Hindlimb muscle (tissue), 1 donor: Measurements from ENCODE around the gene CD3D. TPM values are rescaled to one million over a fixed set of nuclear protein-coding genes. Genes with fewer than 3 reads are reported as not detected.
"Not testable (repeated sequence)": the region's sequence is repeated elsewhere in the genome, so short reads cannot be mapped to it uniquely, and the experiment has no call there.

ENCODE experiments used
- DNase-seq: peaks from one replicate; pipeline ENCODE4 v3.0.0-alpha.2; 2013
- polyA plus RNA-seq: library from polyadenylated mRNA; unstranded; fragments of 120-200 nt; gene quantifications from one replicate; pipeline ENCODE4 v1.2.1, GENCODE V29; 2013; ENCODE audit not compliant: insufficient read length

The CD3D gene
- polyA plus RNA-seq, 1 donor: not detected

DNA sequence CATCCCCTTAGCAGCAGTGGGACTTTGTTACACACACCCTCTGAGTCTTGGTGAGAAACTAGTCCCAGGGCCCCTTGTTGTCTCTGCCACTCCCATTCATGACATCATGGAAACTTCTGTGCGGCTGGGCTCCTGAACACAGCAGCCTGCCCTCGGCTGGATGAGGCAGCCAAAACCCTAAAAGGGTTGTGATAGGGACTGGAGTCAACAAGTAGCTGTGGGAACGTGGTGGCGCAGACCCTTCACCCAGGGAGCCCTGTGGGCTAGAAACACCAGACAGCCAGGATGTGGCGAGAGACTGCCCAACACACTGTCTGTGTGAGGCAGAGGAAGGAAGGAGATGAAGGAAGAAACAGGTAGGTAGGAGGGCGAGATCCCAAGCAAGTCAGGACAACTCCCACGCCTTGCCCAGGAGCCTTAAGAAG lies 3.9 kb downstream of the CD3D start:
- DNase-seq: no peak

DNA sequence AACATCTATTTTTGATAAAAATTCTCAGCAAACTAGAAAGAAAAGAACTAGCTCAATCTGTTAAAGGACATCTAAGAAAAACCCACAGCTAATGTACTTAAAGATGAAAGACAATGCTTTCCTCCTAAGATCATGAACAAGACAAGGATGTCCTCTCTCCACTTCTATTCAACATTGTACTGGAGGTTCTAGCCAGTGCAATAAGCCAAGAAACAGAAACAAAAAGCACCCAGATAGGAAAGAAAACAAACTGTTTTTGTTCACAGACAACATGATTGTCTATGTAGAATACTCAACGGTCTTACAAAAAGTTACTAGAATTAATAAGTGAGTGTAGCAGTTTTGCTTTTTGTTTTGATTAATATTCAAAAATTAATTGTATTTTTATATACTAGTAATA lies 7.8 kb downstream of the CD3D start:
- DNase-seq: no peak

DNA sequence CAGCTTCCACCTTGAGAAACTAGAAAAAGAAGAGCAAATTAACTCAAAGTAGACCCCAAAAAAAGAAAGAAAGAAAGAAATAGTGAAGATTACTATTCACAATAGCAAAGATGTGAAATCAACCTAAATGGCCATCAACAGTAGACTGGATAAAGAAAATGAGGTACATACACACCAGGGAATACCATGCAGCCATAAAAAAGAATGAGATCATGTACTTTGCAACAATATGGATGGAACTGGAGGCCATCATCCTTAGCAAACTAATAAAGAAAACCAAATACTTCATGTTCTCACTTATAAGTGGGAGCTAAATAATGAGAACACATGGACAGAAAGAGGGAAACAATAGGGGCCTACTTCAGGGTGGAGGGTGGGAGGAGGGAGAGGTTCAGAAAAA lies 13.8 kb downstream of the CD3D start:
- no peak for DNase-seq

DNA sequence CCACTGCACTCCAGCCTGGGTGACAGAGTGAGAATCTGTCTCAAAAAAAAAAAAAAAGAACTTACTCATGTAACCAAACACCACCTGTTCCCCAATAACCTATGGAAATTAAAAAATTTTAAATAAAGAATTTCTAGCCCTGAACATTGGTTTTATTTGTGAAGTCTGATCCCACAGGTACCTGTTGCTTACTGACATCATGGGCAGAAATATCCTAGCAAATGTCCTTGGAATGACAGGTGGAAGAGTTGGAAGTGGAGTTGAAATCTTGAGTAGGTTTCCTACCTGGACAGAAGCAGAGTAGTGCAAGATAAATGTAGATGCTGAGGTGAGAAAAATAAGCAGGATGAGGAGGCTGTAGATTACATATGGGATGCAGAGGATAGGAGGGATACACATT lies 17.2 kb downstream of the CD3D start:
- DNase-seq: no peak

DNA sequence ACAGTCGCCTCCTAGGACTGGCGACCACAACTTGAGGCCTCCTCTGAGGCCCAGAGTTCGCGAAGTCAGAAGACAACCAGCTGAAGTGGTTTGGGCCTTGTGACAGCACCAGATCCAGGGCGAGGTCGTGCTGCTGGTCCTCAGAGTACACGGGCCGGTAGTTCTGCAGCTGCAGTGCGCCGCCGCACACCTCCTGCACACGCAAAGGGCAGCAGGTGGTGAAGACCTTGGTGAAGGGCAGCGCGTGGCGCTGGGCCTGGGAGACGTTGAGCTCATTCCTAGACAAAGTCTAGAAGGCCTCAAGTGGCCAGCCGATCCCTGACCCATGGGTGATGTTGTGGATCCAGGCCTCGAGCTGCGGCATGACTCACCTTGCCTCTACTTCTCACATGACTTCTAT lies 19.8 kb downstream of the CD3D start:
- DNase-seq: no peak

DNA sequence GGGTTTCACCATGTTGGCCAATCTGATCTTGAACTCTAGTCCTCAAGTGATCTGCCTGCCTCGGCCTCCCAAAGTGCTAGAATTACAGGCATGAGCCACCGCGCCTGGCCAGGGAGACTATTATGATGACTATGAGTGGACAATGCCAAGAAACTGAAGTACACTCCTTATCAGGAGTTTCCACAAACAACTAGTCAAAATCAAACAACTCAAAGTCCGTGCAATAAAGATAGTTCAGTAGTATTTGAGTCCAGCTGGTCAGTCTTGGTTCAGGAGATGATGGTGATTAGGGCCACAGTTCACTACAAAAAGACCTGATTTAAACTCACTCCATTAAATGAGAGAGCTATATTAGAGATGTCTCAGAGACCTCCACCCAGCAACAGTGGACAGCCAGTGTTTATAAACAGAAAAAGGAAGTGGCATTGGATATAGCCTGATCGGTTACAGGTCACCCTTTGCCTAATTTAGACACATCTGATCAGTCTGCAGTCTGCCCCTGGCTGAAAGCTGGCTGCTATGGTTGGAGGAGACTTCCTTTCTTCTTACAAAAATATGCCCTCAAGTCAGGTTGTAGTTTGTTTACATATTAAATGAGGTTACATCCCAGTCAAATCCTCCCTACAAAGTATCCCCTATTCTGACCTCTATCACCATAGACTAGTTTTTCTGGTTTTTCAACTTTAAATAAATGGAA lies 21.0 kb downstream of the CD3D start:
- DNase-seq: no peak

DNA sequence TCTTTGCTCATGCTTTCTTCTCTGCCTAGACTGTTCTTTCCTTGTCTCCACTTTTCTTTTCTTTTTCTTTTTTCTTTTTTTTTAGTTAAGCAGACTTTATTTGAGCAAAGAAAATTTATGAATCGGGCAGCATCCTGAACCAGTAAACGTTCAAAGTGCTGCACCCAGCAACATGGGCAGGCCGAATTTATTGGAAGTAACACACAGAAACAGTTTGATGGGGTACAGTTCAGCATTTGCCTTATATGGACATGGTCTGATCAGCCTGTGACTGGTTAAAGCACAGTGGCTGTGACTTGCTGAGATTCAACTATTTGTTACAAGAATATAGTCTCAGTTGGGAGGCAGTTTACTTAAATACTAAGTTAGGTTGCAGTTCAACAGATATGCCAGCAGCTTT lies 22.0 kb downstream of the CD3D start:
- DNase-seq: no peak

DNA sequence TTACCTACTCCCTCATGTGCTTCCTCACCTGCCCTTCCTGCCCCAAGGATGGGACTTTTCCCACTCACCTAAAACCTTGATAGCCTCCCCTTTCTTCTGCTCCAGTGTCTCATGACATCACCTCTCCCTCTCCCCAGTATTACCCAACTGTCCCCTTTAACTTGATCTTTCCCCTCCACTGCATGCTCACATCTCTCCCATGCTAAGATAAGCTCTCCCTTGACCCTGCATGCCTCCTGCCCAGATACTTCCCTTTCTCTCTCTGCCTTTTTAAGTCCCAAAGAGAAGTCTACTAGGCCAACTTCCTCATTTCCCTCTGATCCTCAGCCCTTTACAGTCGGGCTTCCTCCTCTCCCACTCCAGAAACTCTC lies 23.2 kb downstream of the CD3D start:
- no peak for DNase-seq

DNA sequence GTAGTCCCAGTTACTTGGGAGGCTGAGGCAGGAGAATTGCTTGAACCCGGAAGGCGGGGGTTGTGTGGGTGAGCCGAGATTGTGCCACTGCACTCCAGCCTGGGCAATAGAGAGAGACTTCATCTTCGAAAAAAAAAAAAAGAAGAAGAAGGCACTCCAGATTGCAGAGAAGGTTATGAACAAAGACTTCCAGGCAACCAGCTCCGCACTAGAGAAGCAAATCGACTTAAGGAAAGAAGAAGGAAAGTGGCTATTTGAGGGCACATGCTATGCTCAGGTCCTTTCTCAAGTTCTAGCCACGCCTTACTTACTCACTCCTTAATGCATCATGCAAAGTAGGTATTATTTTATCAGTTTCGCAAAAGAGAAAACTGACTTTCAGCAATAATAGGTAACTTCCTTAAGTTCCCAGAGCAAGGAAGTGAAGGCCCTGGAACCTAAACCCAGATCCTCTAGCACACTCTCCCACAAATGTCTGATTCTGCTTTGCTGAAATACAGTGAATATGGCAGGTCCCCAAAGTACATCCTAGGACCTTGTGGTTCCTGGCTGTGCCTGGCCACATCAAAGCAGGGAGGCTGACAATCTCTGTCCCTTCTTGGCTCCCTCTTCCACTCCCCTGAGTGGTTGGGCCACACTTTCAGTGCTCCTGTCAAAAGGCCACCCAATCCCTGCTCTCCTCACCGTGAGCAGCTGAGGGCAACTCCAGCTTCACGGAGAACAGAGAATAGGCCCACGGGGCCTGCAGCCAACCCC lies 23.7 kb downstream of the CD3D start:
- no peak for DNase-seq

DNA sequence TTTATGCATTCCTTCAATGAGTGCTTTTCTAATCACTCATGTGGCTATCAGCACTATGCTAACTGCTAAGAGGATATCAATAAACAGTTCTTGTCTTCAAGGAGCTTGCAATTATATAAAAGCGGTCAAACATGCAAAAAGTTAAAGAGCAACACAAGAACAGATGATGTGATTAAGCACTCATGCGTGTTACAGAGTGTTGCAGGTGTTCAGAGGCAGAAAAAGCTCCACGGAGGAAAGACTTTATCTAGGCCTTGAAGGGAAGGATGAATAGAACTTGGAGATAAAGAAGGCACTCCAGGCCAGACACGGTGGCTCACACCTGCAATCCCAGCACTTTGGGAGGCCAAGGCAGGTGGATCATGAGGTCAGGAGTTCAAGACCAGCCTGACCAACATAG lies 24.4 kb downstream of the CD3D start:
- DNase-seq: no peak

DNA sequence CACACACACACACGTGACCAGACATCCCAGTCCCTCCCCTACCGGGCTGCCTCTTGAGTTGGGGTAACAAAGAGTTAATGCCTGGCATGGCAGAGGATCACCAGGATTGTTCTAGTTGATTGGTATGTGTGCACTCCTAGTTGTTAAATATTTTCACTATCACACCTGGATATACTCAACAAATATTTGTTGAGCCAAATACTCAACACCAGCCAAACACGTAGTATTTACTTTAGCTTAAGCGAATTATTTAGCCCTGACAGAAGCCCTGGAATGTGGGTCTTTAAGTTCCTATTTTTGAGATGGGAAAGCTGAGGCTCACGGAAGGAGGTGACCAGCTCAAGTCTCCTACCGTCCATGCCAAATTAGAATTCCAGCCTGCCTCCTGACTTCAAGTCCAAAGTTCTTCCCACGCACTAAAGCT lies 27.5 kb downstream of the CD3D start:
- DNase-seq: no peak

DNA sequence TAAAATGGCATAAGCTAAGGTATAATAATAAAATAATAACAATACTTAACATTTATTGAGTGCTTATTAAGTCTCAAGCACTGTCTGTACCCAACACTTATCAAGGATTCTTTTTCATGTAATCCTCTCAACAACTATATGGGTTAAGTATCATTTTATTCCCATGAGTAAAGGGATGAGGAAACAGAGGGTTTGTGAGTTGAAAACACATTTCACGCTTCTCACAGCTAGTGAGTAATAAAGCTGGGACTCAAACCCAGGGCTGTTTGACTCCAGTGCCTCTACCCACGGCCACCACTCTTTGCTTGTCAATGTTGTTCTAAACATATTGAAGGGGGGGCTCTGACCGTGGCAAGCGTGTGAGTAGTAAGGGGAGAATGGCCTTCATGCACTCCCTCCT lies 29.3 kb downstream of the CD3D start:
- no peak for DNase-seq

DNA sequence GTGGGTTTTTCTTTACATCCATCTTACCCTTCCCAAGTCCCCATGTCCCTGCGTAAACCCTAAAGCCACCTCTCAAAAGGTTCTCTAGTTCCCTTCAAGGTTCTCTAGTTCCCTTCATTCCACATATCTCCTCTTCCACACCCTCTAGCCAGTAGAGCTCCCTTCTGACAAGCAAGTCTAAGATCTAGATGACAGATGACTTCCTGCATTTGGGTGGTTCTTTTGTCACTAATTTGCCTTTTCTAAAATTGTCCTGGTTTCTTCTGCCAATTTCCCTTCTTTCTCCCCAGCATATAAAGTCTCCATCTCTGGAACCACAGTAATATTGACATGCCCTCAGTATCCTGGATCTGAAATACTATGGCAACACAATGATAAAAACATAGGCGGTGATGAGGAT lies 30.2 kb downstream of the CD3D start:
- DNase-seq: no peak

DNA sequence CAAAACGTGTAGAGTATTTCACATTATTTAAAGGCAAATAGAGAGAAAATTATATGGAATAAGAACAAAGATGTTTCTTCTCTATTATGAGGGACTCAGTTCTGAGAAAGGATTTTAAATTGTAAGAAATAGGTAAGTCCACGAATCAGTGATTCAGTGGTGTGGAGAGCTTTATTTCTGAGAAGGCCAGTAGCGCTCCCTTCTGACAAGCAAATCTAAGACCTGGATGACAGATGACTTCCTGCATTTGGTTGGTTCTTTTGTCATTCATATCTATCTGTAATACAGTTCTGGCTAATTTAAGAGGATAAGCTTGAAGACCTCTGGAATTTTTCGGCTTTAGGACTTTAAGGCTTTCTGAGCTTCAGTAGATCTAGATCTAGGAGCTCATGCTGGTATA lies 31.0 kb downstream of the CD3D start:
- DNase-seq: no peak

DNA sequence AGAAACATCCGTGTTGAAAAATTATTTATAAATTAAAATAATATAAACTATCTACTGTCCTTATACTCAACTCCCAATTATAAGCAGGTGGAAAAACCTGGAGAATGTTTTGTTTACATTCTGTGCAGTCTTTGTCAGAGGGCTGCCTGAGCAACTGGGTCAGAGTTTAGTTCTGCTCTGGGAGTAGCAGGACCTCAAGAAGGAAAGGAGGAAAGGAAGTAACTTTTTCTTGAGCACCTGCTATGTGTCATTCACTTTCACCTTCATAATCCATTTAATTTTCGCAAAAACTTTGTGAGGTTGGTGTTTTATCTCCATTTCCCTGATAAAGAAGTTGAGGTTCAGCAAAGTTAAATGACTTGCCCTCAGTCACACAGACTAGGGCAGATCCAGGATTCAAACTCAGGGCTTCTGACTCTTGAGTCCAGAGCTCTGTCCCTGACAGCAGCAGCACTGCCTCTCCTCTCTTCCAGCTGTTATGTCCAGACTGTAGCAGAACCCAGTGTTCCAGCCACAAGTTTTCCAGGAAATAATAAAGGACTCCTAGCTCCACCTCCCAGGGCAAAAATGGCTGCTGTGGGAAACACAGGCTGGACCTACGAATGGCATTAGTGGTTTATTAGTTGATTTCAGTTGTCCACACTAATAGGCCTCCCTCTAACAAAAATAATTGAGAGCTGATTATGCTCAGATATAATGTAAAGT lies 31.6 kb downstream of the CD3D start:
- DNase-seq: no peak

DNA sequence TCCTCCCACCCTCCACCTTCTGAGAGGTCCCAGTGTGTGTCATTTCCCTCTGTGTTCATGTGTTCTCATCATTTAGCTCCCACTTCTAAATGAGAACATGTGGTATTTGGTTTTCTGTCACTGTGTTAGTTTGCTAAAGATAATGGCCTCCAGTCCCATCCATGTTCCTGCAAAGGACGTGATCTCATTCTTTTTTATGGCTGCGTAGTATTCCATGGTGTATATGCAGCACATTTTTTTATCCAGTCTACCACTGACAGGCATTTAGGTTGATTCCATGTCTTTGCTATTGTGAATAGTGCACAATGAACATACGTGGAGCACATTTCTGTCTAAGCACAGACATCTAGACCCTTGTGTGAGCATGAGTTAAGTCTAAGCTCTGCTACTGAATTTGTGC lies 32.2 kb downstream of the CD3D start:
- no peak for DNase-seq

DNA sequence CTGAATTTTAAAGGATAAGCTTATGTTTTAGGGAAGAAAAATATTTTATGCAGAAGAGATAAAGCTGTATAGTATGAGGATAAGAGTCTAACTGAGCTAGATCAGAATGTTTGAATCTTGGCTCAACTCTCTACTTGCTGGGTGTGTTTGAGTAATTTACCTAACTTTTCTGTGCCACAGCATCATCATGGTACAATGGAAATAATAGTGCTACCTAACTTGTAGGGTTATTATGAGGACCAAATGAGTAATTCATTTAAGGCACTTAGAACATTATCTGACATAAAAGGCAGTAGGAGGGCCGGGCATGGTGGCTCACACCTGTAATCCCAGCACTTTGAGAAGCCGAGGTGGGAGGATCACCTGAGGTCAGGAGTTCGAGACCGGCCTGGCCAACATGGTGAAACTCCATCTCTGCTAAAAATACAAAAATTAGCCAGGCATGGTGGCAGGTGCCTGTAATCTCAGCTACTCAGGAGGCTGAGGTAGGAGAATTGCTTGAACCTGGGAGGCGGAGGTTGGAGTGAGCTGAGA lies 33.4 kb downstream of the CD3D start:
- DNase-seq: not testable (repeated sequence)

DNA sequence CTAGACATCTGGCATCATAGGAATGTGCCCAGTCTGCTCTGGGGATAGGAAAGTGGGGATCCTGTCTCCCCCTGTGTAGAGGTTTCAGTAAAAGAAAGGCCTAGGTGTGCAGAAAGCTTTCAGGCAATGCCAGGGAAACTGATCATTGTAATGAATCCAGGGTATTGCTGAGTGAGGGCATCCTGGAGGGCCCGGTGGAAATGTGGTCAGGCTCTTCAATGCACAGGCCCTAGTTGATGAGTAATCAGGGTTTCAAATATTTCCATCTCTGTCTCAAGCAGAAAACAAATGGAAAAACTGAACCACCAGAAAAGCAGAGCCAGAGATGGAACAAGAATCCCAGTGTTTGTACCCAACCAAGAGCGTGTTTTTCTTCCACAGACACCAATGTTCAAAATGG lies 35.9 kb downstream of the CD3D start:
- no peak for DNase-seq

DNA sequence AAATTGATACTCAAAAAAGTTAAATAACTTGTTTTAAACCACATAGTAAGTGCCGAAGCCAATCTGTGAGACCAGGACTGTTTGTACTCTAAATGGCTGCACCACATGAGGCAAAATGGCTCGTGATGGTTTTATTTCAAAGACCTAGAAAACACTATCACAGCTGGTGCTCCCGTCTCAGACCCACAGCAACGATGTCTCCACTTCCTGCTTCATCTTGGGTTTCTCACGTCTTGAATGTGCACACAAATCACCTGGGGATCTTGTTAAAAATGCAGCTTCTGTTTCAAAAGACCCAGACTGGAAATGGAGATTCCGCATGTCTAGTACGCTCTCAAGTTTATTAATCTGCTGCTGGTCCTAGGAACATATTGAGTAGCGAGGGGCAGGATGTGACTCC lies 36.8 kb downstream of the CD3D start:
- DNase-seq: no peak

DNA sequence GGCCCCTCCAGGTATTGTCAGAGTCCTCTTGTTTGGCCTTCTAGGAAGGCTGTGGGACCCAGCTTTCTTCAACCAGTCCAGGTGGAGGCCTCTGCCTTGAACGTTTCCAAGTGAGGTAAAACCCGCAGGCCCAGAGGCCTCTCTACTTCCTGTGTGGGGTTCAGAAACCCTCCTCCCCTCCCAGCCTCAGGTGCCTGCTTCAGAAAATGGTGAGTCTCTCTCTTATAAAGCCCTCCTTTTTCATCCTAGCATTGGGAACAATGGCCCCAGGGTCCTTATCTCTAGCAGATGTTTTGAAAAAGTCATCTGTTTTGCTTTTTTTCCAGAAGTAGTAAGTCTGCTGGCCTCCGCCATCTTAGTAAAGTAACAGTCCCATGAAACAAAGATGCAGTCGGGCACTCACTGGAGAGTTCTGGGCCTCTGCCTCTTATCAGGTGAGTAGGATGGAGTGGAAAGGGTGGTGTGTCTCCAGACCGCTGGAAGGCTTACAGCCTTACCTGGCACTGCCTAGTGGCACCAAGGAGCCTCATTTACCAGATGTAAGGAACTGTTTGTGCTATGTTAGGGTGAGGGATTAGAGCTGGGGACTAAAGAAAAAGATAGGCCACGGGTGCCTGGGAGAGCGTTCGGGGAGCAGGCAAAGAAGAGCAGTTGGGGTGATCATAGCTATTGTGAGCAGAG lies 37.8 kb downstream of the CD3D start, which contains the start of gene CD3E:
CD3E (plus strand) TSS at position 163 of the 681 bp plus-strand sequence; CDS start at position 386, 223 bp downstream.
- DNase-seq: no peak

DNA sequence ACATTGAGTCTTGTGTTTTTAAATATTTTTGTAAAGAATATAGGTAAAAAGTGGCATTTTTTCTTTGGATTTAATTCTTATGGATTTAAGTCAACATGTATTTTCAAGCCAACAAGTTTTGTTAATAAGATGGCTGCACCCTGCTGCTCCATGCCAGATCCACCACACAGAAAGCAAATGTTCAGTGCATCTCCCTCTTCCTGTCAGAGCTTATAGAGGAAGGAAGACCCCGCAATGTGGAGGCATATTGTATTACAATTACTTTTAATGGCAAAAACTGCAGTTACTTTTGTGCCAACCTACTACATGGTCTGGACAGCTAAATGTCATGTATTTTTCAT lies 38.3 kb downstream of the CD3D start:
- DNase-seq: no peak

DNA sequence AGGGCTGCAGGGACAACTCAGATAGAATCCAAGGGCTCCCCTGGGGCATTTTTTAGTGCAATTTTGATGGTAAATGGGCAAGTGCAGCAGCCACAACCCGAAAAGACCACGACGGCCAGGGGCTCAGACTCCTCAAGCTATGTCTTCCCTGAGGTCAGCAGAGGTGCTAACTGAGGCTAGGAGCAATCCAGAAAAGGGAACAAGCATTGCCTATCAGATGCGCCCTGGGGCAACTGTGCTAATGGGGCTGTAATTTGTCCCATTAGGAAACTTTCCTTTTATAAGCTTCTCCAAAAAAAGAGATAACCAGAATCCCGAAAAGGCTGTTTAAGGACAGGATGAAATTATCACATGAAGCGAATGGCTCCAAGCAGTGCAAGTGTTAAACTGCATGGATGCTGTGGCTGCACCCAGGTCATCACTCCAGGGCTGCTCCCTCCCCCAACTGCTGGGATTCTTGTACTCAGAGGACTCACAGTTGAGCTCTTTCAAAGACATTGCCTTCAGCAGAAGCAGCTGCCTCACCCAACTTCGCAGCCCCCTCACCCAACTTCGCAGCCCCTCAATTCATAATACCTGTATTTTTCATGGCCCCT lies 40.8 kb downstream of the CD3D start:
- DNase-seq: no peak
